IMR-90 (cell line): ENCODE measurements around the gene AHSG. TPM values are rescaled to one million over a fixed set of nuclear protein-coding genes. Genes with fewer than 3 reads are reported as not detected.

ENCODE experiments used
- ATAC-seq: fragments of 200-7000 bp; cut with Tn5 transposase; 2 replicates; pipeline ENCODE4 v1.9.1; 2020; ENCODE audit warnings: low read depth, mild to moderate bottlenecking, moderate library complexity
- BruUV-seq: library from RNA; stranded (reverse); fragments of 400-500 nt; replicated peaks from 2 replicates; lab custom pipeline; 2021; lab: Mats Ljungman, UMichigan
- CTCF ChIA-PET: fragments of 300-600 bp; formaldehyde crosslinking; extraction: SDS; loops from one replicate; lab custom pipeline; 2021; ENCODE audit warnings: antibody characterized with exemption; lab: Yijun Ruan, JAX
- POLR2A ChIA-PET: fragments of 300-600 bp; sonication (Branson Sonifier 250); formaldehyde crosslinking; loops from one replicate; lab custom pipeline; 2022; ENCODE audit warnings: antibody characterized with exemption; ENCODE audit not compliant: unreplicated experiment; lab: Charles Lee
- DNase-seq: peaks from one replicate; pipeline ENCODE4 v3.0.0; 2013
- H2AFZ ChIP-seq: replicated peaks from 2 replicates; pipeline ENCODE3; 2013; ENCODE audit warnings: low read length, mild to moderate bottlenecking; ENCODE audit not compliant: poor library complexity
- H2AK5ac ChIP-seq: 2 replicates; pipeline ENCODE4 v1.6.1; 2013; ENCODE audit warnings: low read depth, low read length, inconsistent platforms
- H2AK9ac ChIP-seq: replicated peaks from 2 replicates; pipeline ENCODE3; 2013; ENCODE audit warnings: mild to moderate bottlenecking, low read depth, low read length, moderate library complexity; ENCODE audit not compliant: poor library complexity
- H2BK120ac ChIP-seq: 2 replicates; pipeline ENCODE4 v1.6.1; 2013; ENCODE audit warnings: low read depth, low read length, inconsistent platforms
- H2BK15ac ChIP-seq: 3 replicates; pipeline ENCODE4 v1.6.1; 2013; ENCODE audit warnings: low read depth, low read length, inconsistent platforms
- H2BK20ac ChIP-seq: 2 replicates; pipeline ENCODE4 v1.6.1; 2013; ENCODE audit warnings: low read depth, mild to moderate bottlenecking, inconsistent platforms, low read length, moderate library complexity
- H2BK5ac ChIP-seq: 2 replicates; pipeline ENCODE4 v1.6.1; 2013; ENCODE audit warnings: mild to moderate bottlenecking, low read depth, low read length, inconsistent platforms; ENCODE audit not compliant: poor library complexity, severe bottlenecking
- H3K14ac ChIP-seq: replicated peaks from 2 replicates; pipeline ENCODE4 v1.6.1; 2013; ENCODE audit warnings: low read depth, low read length, inconsistent platforms
- H3K18ac ChIP-seq: 2 replicates; pipeline ENCODE4 v1.6.1; 2013; ENCODE audit warnings: low read depth, low read length, control low read depth
- H3K23ac ChIP-seq: 2 replicates; pipeline ENCODE4 v1.6.1; 2013; ENCODE audit warnings: low read depth, low read length, inconsistent platforms
- H3K27ac ChIP-seq: 2 replicates; pipeline ENCODE4 v1.5.1; 2013; ENCODE audit warnings: mild to moderate bottlenecking, control low read depth, low read length; ENCODE audit not compliant: insufficient read depth
- H3K27me3 ChIP-seq: 2 replicates; pipeline ENCODE4 v1.6.1; 2013; ENCODE audit warnings: low read length; ENCODE audit not compliant: control insufficient read depth, insufficient read depth
- H3K36me3 ChIP-seq: 2 replicates; pipeline ENCODE4 v1.6.1; 2013; ENCODE audit warnings: low read length, mixed read lengths; ENCODE audit not compliant: control insufficient read depth, insufficient read depth
- H3K4ac ChIP-seq: 2 replicates; pipeline ENCODE4 v1.6.1; 2013; ENCODE audit warnings: low read depth, low read length, inconsistent platforms
- H3K4me1 ChIP-seq: 2 replicates; pipeline ENCODE4 v1.6.1; 2013; ENCODE audit warnings: low read length, mixed read lengths; ENCODE audit not compliant: control insufficient read depth, insufficient read depth
- H3K4me2 ChIP-seq: 2 replicates; pipeline ENCODE4 v1.6.1; 2013; ENCODE audit warnings: low read depth, mild to moderate bottlenecking, control low read depth, low read length, moderate library complexity
- H3K4me3 ChIP-seq: 2 replicates; pipeline ENCODE4 v1.5.1; 2013; ENCODE audit warnings: low read depth, mild to moderate bottlenecking, control low read depth, low read length, moderate library complexity; ENCODE audit not compliant: insufficient read depth
- H3K56ac ChIP-seq: 2 replicates; pipeline ENCODE4 v1.6.1; 2013; ENCODE audit warnings: low read length, inconsistent platforms; ENCODE audit not compliant: insufficient read depth; ENCODE audit errors: extremely low read depth
- H3K79me1 ChIP-seq, 2 experiments: 2 replicates each; pipeline ENCODE4 v1.6.1; 2013; ENCODE audit warnings: low read length in 2 of 2, inconsistent platforms in 1 of 2, low read depth in 1 of 2
- H3K9ac ChIP-seq: 2 replicates; pipeline ENCODE4 v1.6.1; 2013; ENCODE audit warnings: low read depth, low read length, control low read depth
- H3K9me1 ChIP-seq: 2 replicates; pipeline ENCODE4 v1.6.1; 2013; ENCODE audit warnings: low read length, inconsistent platforms; ENCODE audit not compliant: insufficient read depth
- H3K9me3 ChIP-seq: 2 replicates; pipeline ENCODE4 v1.6.1; 2013; ENCODE audit warnings: low read length; ENCODE audit not compliant: control insufficient read depth, insufficient read depth
- H4K20me1 ChIP-seq: 2 replicates; pipeline ENCODE4 v1.6.1; 2013; ENCODE audit warnings: low read length, inconsistent platforms; ENCODE audit not compliant: insufficient read depth
- H4K5ac ChIP-seq: 2 replicates; pipeline ENCODE4 v1.6.1; 2013; ENCODE audit warnings: mild to moderate bottlenecking, low read depth, low read length, control low read depth
- H4K8ac ChIP-seq, 2 experiments: 2 replicates each; pipeline ENCODE4 v1.6.1; 2013; ENCODE audit warnings: low read depth in 2 of 2, low read length in 2 of 2, control low read depth in 1 of 2, inconsistent platforms in 1 of 2
- H4K91ac ChIP-seq: 2 replicates; pipeline ENCODE4 v1.6.1; 2013; ENCODE audit warnings: low read depth, low read length, inconsistent platforms; ENCODE audit not compliant: insufficient read depth
- BHLHE40 ChIP-seq: fragments of 150-350 bp; IDR thresholded peaks from 2 replicates; pipeline ENCODE4 v1.6.1; 2016; ENCODE audit warnings: mild to moderate bottlenecking, low read depth, low read length
- CEBPB ChIP-seq: IDR thresholded peaks from 2 replicates; pipeline ENCODE4 v1.6.1; 2012; ENCODE audit warnings: low read depth, low read length, improper control_type of control experiment
- CHD1 ChIP-seq: IDR thresholded peaks from 2 replicates; pipeline ENCODE4 v1.6.1; 2012; ENCODE audit warnings: low read depth, low read length, improper control_type of control experiment
- CTCF ChIP-seq: conservative IDR thresholded peaks from 2 replicates; pipeline ENCODE4 v1.5.1; 2012; ENCODE audit warnings: mild to moderate bottlenecking, low read depth, low read length, improper control_type of control experiment
- ELK1 ChIP-seq: fragments of 150-350 bp; IDR thresholded peaks from 2 replicates; pipeline ENCODE4 v1.6.1; 2016; ENCODE audit warnings: low read depth, mild to moderate bottlenecking, low read length, moderate library complexity, borderline replicate concordance
- FOS ChIP-seq: fragments of 150-350 bp; IDR thresholded peaks from 2 replicates; pipeline ENCODE4 v1.6.1; 2016; ENCODE audit warnings: low read depth, low read length
- MAFK ChIP-seq: IDR thresholded peaks from 2 replicates; pipeline ENCODE4 v1.6.1; 2012; ENCODE audit warnings: low read depth, low read length, improper control_type of control experiment
- MAZ ChIP-seq: IDR thresholded peaks from 2 replicates; pipeline ENCODE4 v1.6.1; 2012; ENCODE audit warnings: low read depth, mild to moderate bottlenecking, low read length, improper control_type of control experiment, moderate library complexity, borderline replicate concordance
- NFE2L2 ChIP-seq: fragments of 150-350 bp; IDR thresholded peaks from 2 replicates; pipeline ENCODE4 v1.6.1; 2016; ENCODE audit warnings: low read depth, mild to moderate bottlenecking, low read length
- RAD21 ChIP-seq: IDR thresholded peaks from 2 replicates; pipeline ENCODE4 v1.6.1; 2012; ENCODE audit warnings: low read length, improper control_type of control experiment
- RCOR1 ChIP-seq: IDR thresholded peaks from 2 replicates; pipeline ENCODE4 v1.6.1; 2012; ENCODE audit warnings: mild to moderate bottlenecking, low read length, improper control_type of control experiment; ENCODE audit not compliant: insufficient replicate concordance
- RFX5 ChIP-seq: IDR thresholded peaks from 2 replicates; pipeline ENCODE4 v1.8.0; 2012; ENCODE audit warnings: low read depth, mild to moderate bottlenecking, low read length, moderate library complexity
- SMC3 ChIP-seq: fragments of 150-350 bp; IDR thresholded peaks from 2 replicates; pipeline ENCODE4 v1.6.1; 2016; ENCODE audit warnings: low read depth, mild to moderate bottlenecking, antibody characterized with exemption, low read length, moderate library complexity
- USF2 ChIP-seq: fragments of 150-350 bp; IDR thresholded peaks from 2 replicates; pipeline ENCODE4 v1.6.1; 2017; ENCODE audit warnings: mild to moderate bottlenecking, antibody characterized with exemption, low read length, low read depth
- WGBS, 2 experiments: methylation state at CpG; one replicate each; pipeline versions ENCODE4 v1.1.5 to v1.1.7; 2013; ENCODE audit warnings: missing lambda C conversion rate in 2 of 2; ENCODE audit not compliant: insufficient read length in 1 of 2; ENCODE audit errors: extremely low coverage in 2 of 2; 5-methylcytosine and 5-hydroxymethylcytosine counted together
- dilution Hi-C: fragments of 300-500 bp; cut with HindIII; formaldehyde crosslinking; loops from one replicate; pipeline ENCODE4 v1.14.3; 2018; ENCODE audit warnings: low sequenced_read_pairs; ENCODE audit not compliant: unreplicated experiment
- in situ Hi-C: fragments of 300-500 bp; cut with MboI; formaldehyde crosslinking; loops from 3 replicates; pipeline ENCODE4 v1.14.3; 2019; ENCODE audit warnings: low sequenced_read_pairs, inconsistent platforms, mixed read lengths
- intact Hi-C: fragments of 100-400 bp; cut with micrococcal nuclease; formaldehyde crosslinking; loops from 2 replicates; pipeline ENCODE4 v1.10.0; 2022
- polyA plus RNA-seq, 3 experiments: library from polyadenylated mRNA; depleted of rRNA; stranded (reverse); fragments of >200 nt; gene quantifications; 2 replicates each; pipeline ENCODE4 v1.2.3, GENCODE V29; 2012; ENCODE audit warnings: low replicate concordance in 1 of 3
- total RNA-seq: library from RNA; depleted of rRNA; stranded (reverse); fragments of >200 nt; gene quantifications from 2 replicates; pipeline ENCODE4 v1.2.3, GENCODE V29; 2012

AHSG gene
- total and polyA plus RNA-seq, 2 of the 4 experiments (the other 2 are of a cell fraction): not detected

- H3K79me1 ChIP-seq: no peaks in the 10 kb centered on the region
- H3K23ac ChIP-seq: no peak overlapping the region
- H3K9ac ChIP-seq: no peak overlapping the region
- H3K36me3 ChIP-seq: no peaks in the 10 kb centered on the region
- no peaks in the 10 kb centered on the region for H3K9me3 ChIP-seq
- no peak overlapping the region for H4K91ac ChIP-seq
- no peak overlapping the region for H2AK5ac ChIP-seq
- POLR2A ChIA-PET: interaction anchor here (0.5 kb wide), 1 partner anchor 77 kb away, joined by 3 read pairs; no protein-coding TSS in a partner anchor
- H3K56ac ChIP-seq: no peak overlapping the region
- no peak for DNase-seq
- H2BK5ac ChIP-seq: no peak overlapping the region
- no TSS peak for BruUV-seq
- no peaks in the 10 kb centered on the region for H4K20me1 ChIP-seq
- CTCF ChIA-PET: interaction anchor here (0.6 kb wide), 1 partner anchor 545 kb away, joined by 4 read pairs; no protein-coding TSS in a partner anchor
- no peak overlapping the region for H3K27ac ChIP-seq
- no peak overlapping the region for H3K4me3 ChIP-seq
- no peak for ATAC-seq
- H3K18ac ChIP-seq: no peak overlapping the region
- no peak overlapping the region for H3K14ac ChIP-seq
- no peak overlapping the region for H2BK120ac ChIP-seq
- H2BK15ac ChIP-seq: no peak overlapping the region
- H2AFZ ChIP-seq: no peak overlapping the region
- no peaks in the 10 kb centered on the region for H3K4me1 ChIP-seq
- no peak overlapping the region for H2AK9ac ChIP-seq
- 96% methylated on average over 5 of the region's 17 CpGs; no CpG with 5 or more reads in 1 of the 2 experiments for WGBS, 2 experiments
- H3K4ac ChIP-seq: no peak overlapping the region
- dilution Hi-C loops (no loop called here), in situ Hi-C loops (no loop called here), intact Hi-C loops (no loop called here)
- no peak overlapping the region for H2BK20ac ChIP-seq
- no peak overlapping the region for H3K4me2 ChIP-seq
- peaks cover 7% of the 10 kb centered on the region for H3K27me3 ChIP-seq
- no peaks in the 10 kb centered on the region for H3K9me1 ChIP-seq
- H4K5ac ChIP-seq: no peak overlapping the region
- H4K8ac ChIP-seq: no peak overlapping the region
- TF ChIP-seq USF2 (no peak), CHD1 (no peak), RFX5 (no peak), CTCF (no peak), RAD21 (no peak), NFE2L2 (no peak), FOS (no peak), CEBPB (no peak), BHLHE40 (no peak), MAZ (no peak), MAFK (no peak), ELK1 (no peak), SMC3 (no peak), RCOR1 (no peak)
Measured at GRCh38 chr3:186620213-186621092, 7.6 kb downstream of the AHSG start.
